Uterus (tissue), 2 donors: ENCODE measurements around the gene PRRG1.

Experiments used
- POLR2A ChIP-seq, 2 donors: fragments of 450-650 bp; IDR thresholded peaks; one replicate each; pipeline ENCODE4 v1.6.1; 2016; ENCODE audit warnings: antibody characterized with exemption in 2 of 2, mild to moderate bottlenecking in 1 of 2, moderate library complexity in 1 of 2
- TF ChIP-seq, protein P1 (sequence below), 4 experiments: fragments of 200-600 bp in 2 of 4; fragments of 450-650 bp in 2 of 4; sonication (generic) in 2 of 4; IDR thresholded peaks; one replicate each; pipeline ENCODE4 v1.5.1; 2016 to 2019; ENCODE audit warnings: antibody characterized with exemption in 4 of 4, mild to moderate bottlenecking in 2 of 4, moderate library complexity in 1 of 4

DNA sequence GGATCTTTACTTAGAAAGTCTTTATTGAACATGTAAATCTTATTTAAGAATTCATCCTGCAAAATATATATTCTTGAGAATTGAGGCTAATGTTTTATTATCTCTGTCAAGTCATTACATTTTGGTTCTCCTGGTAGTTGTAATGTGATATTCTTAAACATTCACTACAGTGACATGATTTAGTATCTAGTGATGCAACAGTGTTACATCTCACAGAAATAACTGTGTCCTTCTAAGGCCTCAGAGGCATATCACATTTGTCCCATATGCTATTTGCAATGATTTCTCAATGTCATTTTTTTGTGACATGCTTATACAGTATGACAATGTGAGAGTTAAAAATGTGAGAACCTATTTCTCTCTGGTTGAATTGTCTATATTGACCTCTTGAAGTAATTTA, 34.1 kb downstream of the PRRG1 start:
- TF ChIP-seq, protein P1, sequence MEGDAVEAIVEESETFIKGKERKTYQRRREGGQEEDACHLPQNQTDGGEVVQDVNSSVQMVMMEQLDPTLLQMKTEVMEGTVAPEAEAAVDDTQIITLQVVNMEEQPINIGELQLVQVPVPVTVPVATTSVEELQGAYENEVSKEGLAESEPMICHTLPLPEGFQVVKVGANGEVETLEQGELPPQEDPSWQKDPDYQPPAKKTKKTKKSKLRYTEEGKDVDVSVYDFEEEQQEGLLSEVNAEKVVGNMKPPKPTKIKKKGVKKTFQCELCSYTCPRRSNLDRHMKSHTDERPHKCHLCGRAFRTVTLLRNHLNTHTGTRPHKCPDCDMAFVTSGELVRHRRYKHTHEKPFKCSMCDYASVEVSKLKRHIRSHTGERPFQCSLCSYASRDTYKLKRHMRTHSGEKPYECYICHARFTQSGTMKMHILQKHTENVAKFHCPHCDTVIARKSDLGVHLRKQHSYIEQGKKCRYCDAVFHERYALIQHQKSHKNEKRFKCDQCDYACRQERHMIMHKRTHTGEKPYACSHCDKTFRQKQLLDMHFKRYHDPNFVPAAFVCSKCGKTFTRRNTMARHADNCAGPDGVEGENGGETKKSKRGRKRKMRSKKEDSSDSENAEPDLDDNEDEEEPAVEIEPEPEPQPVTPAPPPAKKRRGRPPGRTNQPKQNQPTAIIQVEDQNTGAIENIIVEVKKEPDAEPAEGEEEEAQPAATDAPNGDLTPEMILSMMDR (IDR thresholded peaks at IDR 0.05), result no peak
- no peak for TF ChIP-seq POLR2A (IDR thresholded peaks at IDR 0.05)
